Stimulated activated CD8-positive, alpha-beta memory T cell treated with anti-CD3 and anti-CD28 coated beads, Interleukin-15, amount 100 ng/mL, for 1 hour (primary cell): ENCODE data around the gene HOXC9.
"Not testable (repeated sequence)": the region's sequence is repeated elsewhere in the genome, so short reads cannot be mapped to it uniquely, and the experiment has no call there.

Experiments used
- DNase-seq: peaks from one replicate; pipeline ENCODE4 v3.0.0-alpha.2; 2020; ENCODE audit warnings: low read depth

Gene HOXC9

DNA sequence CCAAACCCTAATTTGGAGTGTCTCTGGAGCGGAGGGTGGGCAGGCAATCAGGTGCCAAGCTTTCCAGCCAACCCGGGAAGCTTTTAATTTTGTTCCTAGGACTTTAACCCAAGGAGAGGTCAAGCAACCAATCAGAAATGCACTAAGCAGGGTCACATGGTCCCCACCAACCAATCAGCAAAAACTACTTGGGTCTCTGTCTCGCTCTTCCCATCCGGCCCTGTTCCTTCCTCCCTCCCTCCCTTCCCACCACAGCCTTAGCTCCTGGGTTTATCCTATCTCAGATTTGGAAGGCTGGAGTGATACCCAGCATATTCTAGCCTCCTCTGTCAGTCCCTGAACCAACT, 40.2 kb downstream of the HOXC9 start:
- DNase-seq: no peak

DNA sequence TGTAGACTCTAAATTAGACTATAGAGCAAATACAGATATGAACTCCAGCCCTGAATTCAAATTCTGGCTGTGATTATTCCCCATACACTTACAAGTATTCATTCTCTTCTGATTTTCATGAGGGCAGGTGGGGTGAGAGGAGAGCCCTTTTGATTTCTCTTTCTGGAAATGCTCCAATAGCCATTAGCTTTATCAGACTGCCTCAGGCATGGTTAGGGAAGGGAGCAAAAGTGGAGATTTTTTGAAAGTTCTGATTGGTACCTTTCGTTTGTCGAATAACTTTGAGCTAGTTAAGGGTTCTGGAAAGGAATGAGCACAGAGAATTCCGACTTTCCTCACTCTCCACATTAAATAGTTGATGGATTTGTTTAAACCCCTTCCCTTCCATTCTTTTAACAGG, 40.7 kb downstream of the HOXC9 start:
- no peak for DNase-seq

DNA sequence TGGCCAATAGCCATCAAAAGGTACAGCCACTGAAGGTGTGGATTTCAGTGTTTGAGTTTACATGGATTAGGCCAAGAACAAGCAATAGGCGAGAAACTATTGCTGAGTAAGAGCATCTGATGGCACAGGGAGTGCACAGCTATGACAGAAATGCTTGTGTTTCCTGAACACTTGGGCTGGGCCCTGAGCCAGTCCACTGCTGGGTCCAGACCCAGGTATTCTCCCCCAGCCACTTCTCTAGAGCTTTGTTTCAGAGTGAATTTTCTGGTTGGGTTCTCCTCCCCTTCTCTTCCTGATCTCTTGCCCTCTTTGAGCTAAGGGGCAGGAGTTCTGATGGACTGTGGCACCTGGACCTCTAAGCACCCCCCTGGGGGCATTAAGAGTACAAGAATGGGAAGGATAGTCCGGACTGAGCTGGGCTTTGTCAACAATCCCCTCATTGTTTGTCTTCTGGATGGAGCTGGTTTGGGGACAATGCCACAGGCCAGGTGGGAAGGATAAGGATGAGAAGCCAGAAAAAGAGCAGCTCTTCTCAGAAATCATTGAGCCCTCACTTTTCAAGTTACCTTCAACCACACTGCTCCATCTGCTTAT, 41.2 kb downstream of the HOXC9 start:
- no peak for DNase-seq

DNA sequence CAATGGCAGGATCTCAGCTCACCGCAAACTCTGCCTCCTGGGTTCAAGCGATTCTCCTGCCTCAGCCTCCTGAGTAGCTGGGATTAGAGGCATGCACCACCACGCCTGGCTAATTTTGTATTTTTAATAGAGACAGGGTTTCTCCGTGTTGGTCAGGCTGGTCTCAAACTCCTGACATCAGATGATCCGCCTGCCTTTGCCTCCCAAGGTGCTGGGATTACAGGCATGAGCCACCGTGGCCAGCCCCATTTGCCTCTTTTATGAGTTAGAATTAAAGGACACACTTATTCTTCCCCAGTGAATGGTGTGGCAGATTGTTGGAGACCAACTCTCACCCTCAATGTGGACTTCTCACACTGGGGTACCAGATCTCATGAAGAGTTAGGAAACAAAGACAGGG, 42.1 kb downstream of the HOXC9 start:
- not testable (repeated sequence) for DNase-seq

DNA sequence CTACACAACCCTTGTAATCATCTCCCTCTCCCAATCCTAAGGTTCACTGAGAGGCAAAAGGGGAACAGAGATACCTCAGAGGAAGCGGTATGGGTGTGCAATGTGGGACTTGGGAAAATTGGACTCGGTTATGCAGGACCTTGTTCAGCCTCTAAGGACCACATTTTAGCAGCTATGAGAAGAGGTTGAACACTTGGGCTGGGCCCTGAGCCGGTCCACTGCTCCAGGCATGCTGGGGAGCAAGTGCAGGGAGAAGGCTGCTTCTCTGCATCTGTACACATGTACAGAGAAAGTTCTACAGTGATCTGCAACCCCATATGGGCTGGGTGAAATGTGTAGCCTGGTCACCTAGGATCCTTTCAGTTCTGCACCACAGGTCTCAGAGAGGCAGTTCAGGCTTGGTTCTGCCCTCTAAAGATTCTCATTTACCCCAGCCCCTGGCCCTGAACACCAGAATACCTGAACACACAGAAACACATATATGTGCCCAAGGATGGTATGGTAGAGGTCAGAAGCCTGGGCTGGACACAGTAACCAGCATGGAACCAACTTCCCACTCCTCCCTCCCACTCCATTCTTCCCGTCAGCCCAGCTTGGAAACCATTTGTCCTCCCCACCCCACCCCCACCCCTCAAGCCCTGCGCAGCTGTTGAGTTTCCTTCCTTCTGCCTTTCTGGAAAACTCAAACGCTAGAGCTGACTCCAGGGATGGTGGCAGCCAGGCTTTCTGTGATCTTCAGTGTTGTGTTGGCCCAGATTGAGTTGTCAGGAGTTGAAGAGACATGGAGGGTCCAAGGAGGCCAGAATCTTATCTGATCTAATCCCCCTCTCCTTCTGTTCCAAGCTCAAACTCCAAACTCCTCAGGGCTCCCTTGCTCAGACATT, 43.3 kb downstream of the HOXC9 start:
- no peak for DNase-seq

DNA sequence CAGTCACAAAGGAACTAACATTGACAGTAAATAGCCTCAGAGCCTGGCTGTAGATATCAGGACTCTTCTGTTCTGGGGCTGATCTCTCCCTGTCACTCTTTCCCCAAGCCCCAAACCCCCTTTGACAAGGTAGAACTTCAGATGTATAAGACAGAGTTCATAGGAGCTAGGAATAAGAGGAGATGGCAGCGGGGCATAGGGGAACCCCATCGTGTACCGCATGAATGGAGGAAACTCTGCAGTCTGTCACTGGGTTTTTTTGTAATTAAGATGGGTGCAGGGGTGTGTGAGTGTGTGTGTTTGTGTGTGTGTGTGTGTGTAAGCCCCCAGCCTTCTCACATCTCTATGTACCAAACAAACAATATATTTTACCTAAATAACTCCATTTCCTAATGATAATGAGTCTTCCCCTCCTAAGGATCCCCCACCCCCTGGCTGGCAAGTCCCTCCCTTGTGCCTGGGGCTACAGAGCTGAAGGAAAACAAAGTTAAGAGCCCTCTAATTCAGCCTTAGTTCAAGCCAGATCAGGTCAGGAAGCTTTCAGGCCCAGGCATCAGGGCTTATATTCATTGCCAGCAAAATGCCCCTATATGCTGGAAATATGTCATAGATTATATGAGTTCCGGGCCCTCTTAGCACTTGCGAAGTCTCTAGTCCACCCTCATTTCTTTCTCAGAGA, 44.6 kb downstream of the HOXC9 start:
- DNase-seq: no peak

DNA sequence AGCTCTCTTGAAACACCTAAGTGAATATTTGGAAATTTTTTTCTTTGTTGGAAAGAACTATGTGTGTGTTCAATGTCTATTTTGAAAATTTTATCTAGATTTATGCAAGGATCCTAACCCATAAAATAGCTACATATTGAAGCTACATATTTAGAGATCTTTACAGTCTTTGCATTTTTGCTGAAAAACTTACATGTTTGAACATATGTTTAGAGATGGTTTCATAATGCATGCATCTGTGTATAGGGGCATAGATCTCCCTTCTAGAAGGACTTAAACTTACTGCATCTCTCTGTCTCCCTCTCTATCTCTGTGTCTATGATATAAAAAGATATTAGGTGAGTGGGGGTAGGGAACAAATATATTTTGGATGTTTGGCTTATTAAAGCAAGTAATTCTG, 45.4 kb downstream of the HOXC9 start:
- DNase-seq: no peak

DNA sequence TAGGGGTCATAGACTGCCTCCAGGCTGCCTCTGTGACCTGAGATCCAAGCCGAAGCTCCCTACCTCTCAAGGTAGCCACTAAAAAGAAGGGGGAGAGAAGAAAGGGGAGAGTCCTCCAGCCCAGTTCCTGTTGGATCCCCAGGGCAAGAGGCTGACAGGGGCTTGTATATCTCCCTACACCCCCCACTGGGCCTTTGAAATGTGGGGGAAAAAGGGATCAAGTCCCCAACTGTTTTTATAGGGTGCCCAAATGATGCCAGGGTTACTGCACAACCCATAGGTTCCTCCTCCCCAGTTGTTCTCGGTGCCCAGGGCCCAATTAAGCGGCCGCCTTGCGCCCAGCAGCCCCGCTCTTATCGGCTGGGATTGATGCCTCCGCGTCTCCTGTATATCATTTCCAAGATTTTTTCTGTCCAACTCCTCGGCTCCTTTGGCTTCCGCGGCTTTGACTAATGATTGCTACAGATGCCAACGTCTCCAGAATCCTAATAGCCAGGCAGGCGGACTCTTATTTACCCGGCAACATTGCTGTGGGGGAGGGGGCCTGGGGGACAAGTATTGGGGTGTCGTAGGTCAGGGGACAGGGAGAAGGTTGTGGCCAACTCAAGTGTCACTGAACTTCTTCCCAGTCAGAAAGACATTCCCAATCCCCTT, 46.0 kb downstream of the HOXC9 start:
- no peak for DNase-seq

DNA sequence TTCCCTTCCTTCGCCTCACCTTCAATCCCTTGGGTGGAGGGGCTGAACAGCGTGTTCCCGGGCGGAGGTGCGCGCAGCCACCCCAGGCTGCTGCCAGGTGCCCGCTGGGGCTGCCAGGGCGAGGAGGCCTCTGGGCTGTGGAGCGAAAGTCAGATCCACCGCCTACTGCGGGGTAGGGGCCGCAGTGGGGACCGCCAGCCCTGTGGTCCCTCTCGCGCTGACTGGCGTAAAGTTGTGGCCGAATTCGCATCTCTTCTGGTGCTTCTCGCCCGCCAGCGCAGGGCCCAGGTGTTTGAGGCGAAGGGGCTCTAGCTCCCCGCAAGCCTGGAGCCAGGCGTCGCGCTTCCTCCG, 46.8 kb downstream of the HOXC9 start:
- no peak for DNase-seq

DNA sequence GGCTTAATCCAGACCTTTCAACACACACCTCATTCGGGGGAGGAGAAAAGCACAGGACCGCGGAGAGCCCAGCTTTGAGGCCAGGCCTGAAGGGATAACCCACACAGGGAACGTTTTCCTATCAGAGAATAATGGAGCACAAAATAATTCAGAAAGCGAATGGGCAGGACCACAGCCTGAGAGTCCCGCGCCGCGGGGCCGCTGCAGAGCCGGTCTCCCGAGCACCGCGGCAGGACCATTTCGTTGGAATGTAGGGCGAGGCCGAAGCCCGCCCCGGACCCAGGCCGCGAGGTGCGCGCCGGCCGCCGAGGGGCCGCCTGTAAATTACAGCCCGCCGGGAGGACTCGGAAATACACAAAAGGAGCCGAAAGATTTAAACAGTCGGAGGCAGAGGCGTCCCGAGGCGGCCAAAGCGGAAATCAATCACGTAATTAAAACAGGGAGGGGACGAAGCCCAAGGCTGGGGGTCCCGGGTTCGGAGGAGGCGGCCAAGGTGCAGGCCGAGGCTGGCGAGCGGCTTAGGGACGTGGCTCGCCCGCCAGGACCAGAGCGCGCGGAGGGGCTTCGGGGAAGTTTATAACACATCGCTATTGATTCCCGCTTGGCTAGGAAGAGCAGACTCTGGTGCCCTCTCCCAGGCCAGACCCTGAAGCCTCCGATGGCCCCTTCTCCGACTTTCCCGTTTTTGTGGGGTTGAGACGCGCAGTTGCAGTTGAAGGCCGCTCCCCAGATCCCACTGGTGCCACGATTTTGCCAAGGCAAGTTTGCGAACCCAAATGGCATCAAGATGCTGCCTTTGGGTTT, 47.4 kb downstream of the HOXC9 start:
- DNase-seq: no peak

DNA sequence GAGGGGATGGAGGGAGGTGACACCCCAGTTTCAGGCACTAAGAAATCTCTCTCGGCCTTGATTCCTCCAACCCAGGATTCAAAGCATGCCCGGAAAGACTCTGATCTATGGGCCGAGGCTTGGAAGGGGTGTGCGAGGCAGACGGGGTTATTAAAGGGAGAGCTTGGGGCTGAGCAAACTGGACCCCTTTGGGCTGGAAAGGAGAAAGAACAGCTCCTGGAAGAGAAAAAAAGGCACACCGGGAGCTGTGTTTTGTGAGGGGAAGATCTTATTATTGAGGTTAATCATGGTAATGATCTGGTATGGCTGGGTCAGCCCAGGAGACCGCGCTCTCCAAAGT, 48.0 kb downstream of the HOXC9 start:
- no peak for DNase-seq

DNA sequence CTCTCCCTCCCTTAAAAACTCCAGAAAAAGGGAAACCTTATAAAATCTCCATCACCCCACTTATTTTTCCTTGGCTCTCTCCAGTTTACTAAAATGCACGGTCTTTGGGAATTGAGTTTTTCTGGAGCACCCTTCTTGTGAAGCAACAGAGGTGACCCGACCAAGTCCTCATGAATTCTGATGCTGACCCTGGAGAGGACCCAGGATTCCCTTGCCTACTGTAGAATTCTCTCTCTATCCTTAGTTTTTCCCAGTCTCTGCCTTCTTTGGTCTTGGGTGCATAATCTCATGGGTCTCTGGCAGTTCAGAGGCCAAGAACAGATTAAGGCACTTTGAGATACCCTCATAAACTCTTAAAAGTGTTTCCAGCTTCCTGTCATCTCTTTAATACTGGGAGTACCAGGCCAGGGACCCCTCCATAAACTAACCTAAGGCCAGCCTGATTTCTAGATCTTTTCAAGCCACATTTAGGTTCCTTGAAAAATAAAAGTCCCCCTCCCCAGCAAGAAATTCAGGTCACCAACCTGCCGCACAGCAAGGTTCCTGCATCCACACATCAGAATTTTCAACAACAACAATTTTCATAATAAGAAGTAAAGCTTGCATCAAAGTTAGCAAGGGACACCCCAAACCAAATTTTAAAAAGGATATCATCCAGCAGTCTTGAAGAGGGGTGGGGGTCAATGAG, 48.6 kb downstream of the HOXC9 start:
- no peak for DNase-seq

DNA sequence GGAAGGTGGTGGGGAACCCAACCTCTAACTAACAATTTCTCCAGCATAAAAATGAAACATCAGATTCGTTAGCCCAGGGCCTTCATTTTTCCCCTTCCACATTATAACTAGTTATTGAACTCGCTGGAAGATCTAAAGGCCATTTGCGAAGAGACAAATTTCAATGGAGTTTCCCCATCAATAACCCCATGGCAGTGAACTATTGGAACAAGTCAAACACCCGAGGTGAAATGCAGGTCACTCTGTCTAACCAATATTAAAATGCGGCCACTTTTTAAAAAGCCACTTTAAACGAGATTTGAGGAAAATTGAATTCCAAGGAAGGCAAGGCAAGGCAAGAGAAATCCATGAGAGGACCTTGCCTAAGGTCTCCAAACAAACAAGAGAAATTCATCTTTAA, 49.1 kb downstream of the HOXC9 start:
- DNase-seq: no peak

DNA sequence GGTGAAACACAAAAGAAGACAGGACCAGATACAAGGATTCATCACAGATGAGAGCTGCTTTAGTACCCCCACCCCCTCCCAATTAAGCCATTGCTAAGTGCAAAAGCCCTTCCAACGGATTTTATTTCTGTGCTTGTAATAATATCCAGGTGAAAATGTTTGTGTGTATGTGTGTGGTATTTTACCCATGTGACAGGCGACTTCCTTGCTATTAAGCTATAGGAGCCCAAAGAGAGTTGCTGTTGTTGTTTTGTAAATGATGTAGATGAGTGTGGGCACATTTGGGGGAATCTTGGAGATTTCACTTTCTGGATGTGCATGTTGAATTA, 50.5 kb downstream of the HOXC9 start:
- DNase-seq: no peak

DNA sequence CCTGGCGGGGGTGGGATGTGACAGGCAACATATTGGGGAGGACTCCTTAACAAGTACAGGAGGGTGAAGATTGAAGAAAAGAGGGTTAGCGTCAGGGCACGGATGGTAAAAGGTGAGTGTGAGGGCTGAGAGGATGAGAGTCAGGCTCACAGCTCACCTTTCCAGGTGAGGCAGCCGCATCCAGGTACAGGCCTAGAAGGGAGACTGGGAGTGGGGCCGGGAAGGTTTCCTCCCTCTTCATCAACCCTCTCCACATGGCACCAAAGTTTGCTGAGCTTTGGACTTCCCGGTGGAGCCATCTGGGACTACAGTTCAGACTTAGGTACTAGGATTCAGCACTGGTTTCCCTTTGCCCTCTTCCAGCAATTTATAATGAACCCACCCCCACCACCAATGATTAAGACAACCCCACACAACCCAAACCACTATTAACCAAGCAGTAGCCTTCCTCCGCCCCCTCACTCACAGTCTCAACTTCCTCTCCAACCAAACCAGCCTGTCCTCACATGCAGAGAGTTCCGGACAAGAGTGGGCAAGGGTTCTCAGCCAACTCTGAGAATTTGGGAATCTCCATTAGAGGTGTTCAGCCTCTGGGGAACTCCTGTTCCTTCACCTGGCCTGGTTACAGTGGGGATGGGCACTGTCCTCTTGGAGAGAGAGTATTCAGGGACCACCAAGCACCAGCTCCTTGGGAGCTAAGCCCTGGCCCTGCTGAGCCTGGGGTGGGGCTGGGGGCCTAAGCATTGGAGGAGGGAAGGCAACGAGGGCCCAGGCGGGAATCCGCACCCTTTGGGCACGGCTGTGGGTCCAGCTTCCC, 51.3 kb downstream of the HOXC9 start:
- DNase-seq: no peak

DNA sequence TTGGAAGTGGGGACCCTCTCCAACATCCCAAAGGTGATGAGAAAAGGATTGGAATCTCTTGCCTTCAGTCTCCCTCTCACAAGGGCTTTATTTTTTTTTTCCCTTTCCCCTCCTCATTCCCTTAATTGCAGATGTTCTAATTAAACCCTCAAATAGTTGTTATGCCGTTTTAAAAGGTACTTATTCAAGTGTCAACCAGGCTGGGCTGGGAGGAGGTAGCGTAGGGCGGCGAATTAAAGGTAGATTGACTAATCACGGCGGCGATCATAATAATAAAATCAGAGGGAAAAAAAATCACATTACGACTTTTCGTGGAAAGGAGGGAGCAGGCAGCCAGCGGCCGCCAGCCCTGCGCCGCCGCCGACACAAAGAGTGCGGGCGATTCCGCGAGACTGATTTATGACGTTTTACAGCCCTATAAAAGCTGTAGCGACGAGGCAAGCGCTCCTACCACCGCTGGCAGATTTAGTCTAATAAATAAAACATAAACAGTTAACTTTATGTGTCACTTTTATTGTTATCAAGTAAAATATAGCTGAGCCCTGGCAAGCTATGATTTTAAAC, 52.0 kb downstream of the HOXC9 start:
- DNase-seq: no peak

DNA sequence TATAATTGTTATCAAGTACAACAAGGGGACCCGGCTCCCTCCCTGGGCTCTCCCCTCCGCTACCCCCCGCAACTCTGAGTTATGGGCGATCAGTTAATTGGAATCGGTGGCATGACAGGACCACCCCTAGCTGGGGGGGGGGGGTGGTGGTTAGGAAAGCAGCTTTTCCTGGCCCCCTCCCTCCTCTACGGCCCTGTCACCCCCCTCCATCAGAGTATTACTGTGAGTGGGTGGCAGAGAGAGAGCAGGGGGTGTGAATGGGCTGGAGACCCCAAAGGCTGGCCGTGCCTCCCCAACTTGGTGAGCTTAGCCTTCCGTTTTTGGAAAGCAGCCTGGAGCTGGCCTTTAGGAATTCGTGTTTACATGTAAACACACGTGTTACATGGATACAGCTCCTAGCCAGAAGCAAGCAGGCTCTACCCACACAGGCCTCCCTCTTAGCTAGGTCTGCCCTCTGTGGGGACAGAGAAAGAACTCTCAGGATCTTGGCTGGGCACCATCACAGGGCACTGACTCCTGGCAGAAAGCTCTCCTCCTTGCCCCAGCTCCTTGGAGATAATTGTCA, 52.6 kb downstream of the HOXC9 start:
- no peak for DNase-seq
